ENCODE measurements around the gene UBE2J2.

UBE2J2 gene

GRCh38 chr1:1310109-1310385 lies 36.4 kb upstream of the UBE2J2 start:
- H3K9me3 ChIP-seq (ENCODE audit: control insufficient read depth, low read length) = no peaks in the 10 kb centered on the region
- peaks cover 3% of the 10 kb centered on the region for H3K4me1 ChIP-seq
- H3K79me2 ChIP-seq = no peaks in the 10 kb centered on the region
- H3K4me3 ChIP-seq (ENCODE audit: low read depth, low read length) = no peak overlapping the region
- no peak overlapping the region for H3K9ac ChIP-seq
- H3K27ac ChIP-seq = no peak overlapping the region
- H3K27me3 ChIP-seq (ENCODE audit: control insufficient read depth, insufficient read depth, low read length) = no peaks in the 10 kb centered on the region
- no peak for TF ChIP-seq CTCF (IDR thresholded peaks at IDR 0.05)
- H3K36me3 ChIP-seq (ENCODE audit: control insufficient read depth, insufficient read depth, low read length) = no peaks in the 10 kb centered on the region
- H2AFZ ChIP-seq = no peak overlapping the region
- H3K4me2 ChIP-seq (ENCODE audit: low read length) = no peak overlapping the region

GRCh38 chr1:1309251-1310108 lies 35.8 kb upstream of the UBE2J2 start:
- H3K27me3 ChIP-seq (ENCODE audit: control insufficient read depth, insufficient read depth, low read length) = no peaks in the 10 kb centered on the region
- H2AFZ ChIP-seq = peak overlapping the region; percentile 79
- no peaks in the 10 kb centered on the region for H3K79me2 ChIP-seq
- no peak overlapping the region for H3K9ac ChIP-seq
- peak overlapping the region; percentile 85 for H3K4me3 ChIP-seq (ENCODE audit: low read depth, low read length)
- peak overlapping the region; percentile 86 for H3K4me2 ChIP-seq (ENCODE audit: low read length)
- no peak for TF ChIP-seq CTCF (IDR thresholded peaks at IDR 0.05)
- H3K4me1 ChIP-seq = peaks cover 3% of the 10 kb centered on the region
- no peaks in the 10 kb centered on the region for H3K36me3 ChIP-seq (ENCODE audit: control insufficient read depth, insufficient read depth, low read length)
- no peaks in the 10 kb centered on the region for H3K9me3 ChIP-seq (ENCODE audit: control insufficient read depth, low read length)
- H3K27ac ChIP-seq = no peak overlapping the region

- H3K9ac ChIP-seq = peak overlapping the region; percentile 37
- no peaks in the 10 kb centered on the region for H3K9me3 ChIP-seq (ENCODE audit: control insufficient read depth, low read length)
- peak overlapping the region; percentile 86 for H3K4me2 ChIP-seq (ENCODE audit: low read length)
- H3K27ac ChIP-seq = peak overlapping the region; percentile 47
- H3K79me2 ChIP-seq = no peaks in the 10 kb centered on the region
- H3K4me3 ChIP-seq (ENCODE audit: low read depth, low read length) = peak overlapping the region; percentile 85
- no peak for TF ChIP-seq CTCF (IDR thresholded peaks at IDR 0.05)
- no peaks in the 10 kb centered on the region for H3K27me3 ChIP-seq (ENCODE audit: control insufficient read depth, insufficient read depth, low read length)
- peak overlapping the region; percentile 79 for H2AFZ ChIP-seq
- H3K4me1 ChIP-seq = peaks cover 3% of the 10 kb centered on the region
- H3K36me3 ChIP-seq (ENCODE audit: control insufficient read depth, insufficient read depth, low read length) = no peaks in the 10 kb centered on the region
Measured at GRCh38 chr1:1308756-1309250, 35.1 kb upstream of the UBE2J2 start.

GRCh38 chr1:1307923-1308755 lies 34.5 kb upstream of the UBE2J2 start, which contains the start of the genes ACAP3 and PUSL1:
TSS of gene ACAP3 (minus strand) at chr1:1307930. CDS start at chr1:1307815, 115 bp downstream.
TSS of gene PUSL1 (plus strand) at chr1:1308597. CDS start at chr1:1308644, 47 bp downstream.
- H2AFZ ChIP-seq = peak within 1 kb of the TSS; percentile 79
- peak within 1 kb of the TSS; percentile 97 for H3K4me2 ChIP-seq (ENCODE audit: low read length)
- H3K9ac ChIP-seq = peak within 1 kb of the TSS; percentile 37
- peak within 1 kb of the TSS; percentile 85 for H3K4me3 ChIP-seq (ENCODE audit: low read depth, low read length)
- peak within 1 kb of the TSS; percentile 77 for H3K27ac ChIP-seq
- TF ChIP-seq CTCF (IDR thresholded peaks at IDR 0.05) = no peak
- peaks cover 3% of the 10 kb centered on the region for H3K4me1 ChIP-seq
- no peaks in the 10 kb centered on the region for H3K79me2 ChIP-seq
- H3K9me3 ChIP-seq (ENCODE audit: control insufficient read depth, low read length) = no peaks in the 10 kb centered on the region
- H3K36me3 ChIP-seq (ENCODE audit: control insufficient read depth, insufficient read depth, low read length) = no peaks in the 10 kb centered on the region
- H3K27me3 ChIP-seq (ENCODE audit: control insufficient read depth, insufficient read depth, low read length) = no peaks in the 10 kb centered on the region

Data from parathyroid adenoma (tissue), 2 donors.